Uterus (tissue), 2 donors: Measurements from ENCODE around the gene OR2T5.
"Not testable (repeated sequence)": the region's sequence is repeated elsewhere in the genome, so short reads cannot be mapped to it uniquely, and the experiment has no call there.

Source experiments
- POLR2A ChIP-seq, 2 donors: fragments of 450-650 bp; IDR thresholded peaks; one replicate each; pipeline ENCODE4 v1.6.1; 2016; ENCODE audit warnings: antibody characterized with exemption in 2 of 2, mild to moderate bottlenecking in 1 of 2, moderate library complexity in 1 of 2
- TF ChIP-seq, protein P1 (sequence below), 4 experiments: fragments of 200-600 bp in 2 of 4; fragments of 450-650 bp in 2 of 4; sonication (generic) in 2 of 4; IDR thresholded peaks; one replicate each; pipeline ENCODE4 v1.5.1; 2016 to 2019; ENCODE audit warnings: antibody characterized with exemption in 4 of 4, mild to moderate bottlenecking in 2 of 4, moderate library complexity in 1 of 4

DNA sequence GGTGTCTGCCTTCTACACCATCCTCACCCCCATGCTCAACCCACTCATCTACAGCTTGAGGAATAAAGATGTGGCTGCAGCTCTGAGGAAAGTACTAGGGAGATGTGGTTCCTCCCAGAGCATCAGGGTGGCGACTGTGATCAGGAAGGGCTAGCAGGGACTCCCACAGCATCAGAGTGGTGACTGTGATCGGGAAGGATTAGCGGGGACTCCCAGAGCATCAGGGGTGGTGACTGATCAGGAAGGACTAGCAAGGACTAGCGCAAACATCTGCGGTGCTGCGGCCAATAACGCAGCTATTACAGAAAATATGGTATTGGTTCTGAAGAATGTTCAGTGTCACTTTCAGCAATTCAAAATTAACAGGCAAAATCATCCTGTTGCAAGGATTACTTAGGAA is 34.8 kb upstream of the OR2T5 start:
- TF ChIP-seq, protein P1, sequence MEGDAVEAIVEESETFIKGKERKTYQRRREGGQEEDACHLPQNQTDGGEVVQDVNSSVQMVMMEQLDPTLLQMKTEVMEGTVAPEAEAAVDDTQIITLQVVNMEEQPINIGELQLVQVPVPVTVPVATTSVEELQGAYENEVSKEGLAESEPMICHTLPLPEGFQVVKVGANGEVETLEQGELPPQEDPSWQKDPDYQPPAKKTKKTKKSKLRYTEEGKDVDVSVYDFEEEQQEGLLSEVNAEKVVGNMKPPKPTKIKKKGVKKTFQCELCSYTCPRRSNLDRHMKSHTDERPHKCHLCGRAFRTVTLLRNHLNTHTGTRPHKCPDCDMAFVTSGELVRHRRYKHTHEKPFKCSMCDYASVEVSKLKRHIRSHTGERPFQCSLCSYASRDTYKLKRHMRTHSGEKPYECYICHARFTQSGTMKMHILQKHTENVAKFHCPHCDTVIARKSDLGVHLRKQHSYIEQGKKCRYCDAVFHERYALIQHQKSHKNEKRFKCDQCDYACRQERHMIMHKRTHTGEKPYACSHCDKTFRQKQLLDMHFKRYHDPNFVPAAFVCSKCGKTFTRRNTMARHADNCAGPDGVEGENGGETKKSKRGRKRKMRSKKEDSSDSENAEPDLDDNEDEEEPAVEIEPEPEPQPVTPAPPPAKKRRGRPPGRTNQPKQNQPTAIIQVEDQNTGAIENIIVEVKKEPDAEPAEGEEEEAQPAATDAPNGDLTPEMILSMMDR (IDR thresholded peaks at IDR 0.05) = not testable (repeated sequence)
- not testable (repeated sequence) for TF ChIP-seq POLR2A (IDR thresholded peaks at IDR 0.05)
